GM19468 (cell line): Measurements from ENCODE around the gene ACAT2.
"Not testable (repeated sequence)": the region's sequence is repeated elsewhere in the genome, so short reads cannot be mapped to it uniquely, and the experiment has no call there.

ENCODE experiments used
- ATAC-seq: cut with Tn5 transposase; IDR thresholded peaks from one replicate; pipeline ENCODE4 v1.9.1; 2021; ENCODE audit warnings: mild to moderate bottlenecking, moderate library complexity, moderate number of reproducible peaks; ENCODE audit not compliant: unreplicated experiment; ENCODE audit errors: extremely low read depth

ACAT2 gene

DNA sequence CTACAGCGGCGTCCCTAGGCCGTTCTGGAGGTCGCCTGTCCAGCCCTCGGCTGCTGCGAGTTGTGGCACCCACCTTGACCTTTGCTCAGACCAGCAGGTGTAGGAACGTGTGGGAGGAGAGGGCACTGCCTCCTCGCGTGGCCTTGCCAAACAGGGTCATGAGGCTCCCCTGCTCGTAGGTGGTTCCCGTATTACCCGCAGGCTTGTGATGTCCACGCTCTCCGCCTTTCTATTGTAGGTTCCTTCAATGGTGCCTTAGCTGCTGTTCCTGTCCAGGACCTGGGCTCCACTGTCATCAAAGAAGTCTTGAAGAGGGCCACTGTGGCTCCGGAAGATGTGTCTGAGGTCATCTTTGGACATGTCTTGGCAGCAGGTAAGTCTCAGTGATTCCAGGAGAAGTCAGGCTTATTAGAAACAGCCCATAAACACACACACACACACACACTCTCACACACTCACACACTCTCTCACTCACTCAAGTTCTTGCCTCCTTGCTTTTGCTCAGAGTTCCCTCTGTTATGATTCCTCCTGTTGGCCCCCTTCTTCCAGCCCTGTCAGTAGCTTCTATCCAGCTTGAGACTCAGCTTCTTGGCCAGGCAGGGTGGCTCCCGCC, 942 bp downstream of the ACAT2 start:
- no peak for ATAC-seq

DNA sequence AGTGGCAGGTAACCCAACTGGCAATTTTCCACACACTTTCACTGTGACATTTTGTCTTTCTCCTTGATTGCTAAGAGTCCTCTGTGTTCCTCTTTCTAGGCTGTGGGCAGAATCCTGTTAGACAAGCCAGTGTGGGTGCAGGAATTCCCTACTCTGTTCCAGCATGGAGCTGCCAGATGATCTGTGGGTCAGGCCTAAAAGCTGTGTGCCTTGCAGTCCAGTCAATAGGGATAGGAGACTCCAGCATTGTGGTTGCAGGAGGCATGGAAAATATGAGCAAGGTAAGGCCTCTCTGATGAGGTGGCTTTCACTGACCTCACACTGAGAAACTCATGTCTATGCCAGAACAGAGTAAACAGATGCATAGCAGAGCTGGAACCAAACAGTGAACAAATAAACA, 5.1 kb downstream of the ACAT2 start:
- ATAC-seq = no peak

DNA sequence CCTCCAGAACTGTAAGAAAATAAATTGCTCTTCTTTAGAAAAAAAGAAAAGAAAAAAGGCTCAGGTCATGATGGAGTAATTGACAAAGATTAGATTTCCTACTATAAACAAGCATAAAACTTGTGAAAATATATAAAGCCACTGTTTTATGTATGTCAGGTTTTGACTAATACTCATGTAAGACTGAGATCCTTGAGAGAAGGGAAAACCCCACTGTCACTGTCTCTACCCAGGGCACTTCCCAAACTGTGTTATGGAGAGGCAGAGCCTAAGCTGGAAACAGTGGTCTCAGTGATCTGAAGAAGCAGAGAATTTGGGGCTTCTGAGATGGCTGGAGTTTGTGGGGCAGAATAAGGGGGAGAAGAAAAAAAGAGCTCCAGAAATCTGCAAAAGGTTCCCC, 7.6 kb downstream of the ACAT2 start:
- no peak for ATAC-seq

DNA sequence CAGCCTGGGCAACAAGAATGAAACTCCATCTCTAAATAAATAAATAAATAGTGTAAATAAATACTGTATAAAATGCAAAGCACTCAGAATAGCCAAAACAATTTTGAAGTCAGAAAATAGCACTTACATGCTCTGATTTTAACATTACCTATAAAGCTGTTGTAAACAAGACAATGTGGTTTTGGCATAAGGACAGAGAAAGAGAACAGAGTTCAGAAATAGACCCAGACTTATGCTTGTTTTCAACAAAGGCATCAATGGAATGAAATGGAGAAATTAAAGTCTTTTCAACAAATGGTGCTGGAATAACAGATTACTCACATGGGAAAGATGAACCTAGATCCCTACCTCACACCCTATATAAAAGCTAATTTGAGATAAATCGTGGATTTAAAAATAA, 10.4 kb downstream of the ACAT2 start:
- no peak for ATAC-seq

DNA sequence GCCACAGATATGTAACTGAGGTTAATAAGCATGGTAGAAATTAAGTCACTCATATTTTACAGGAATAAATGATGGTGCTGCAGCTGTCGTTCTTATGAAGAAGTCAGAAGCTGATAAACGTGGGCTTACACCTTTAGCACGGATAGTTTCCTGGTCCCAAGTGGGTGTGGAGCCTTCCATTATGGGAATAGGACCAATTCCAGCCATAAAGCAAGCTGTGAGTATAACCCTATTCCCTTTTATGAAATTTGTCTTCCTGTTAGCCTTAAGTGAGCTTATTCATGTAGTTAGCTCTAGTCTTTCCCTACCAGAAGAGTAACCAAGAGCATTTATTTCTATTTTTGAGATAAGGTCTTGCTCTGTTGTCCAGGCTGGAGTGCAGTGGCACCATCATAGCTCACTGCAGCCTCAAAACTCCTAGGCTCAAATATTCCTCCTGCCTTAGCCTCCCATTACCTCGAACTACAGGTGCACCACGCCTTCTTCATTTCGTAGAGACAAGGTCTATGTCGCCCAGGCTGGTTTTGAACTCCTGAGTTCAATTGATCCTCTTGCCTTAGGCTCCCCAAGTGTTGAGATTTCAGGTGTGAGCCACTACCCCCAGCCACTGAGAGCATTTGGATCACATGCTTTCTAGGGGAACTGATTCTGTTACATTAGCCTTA, 15.5 kb downstream of the ACAT2 start:
- no peak for ATAC-seq

DNA sequence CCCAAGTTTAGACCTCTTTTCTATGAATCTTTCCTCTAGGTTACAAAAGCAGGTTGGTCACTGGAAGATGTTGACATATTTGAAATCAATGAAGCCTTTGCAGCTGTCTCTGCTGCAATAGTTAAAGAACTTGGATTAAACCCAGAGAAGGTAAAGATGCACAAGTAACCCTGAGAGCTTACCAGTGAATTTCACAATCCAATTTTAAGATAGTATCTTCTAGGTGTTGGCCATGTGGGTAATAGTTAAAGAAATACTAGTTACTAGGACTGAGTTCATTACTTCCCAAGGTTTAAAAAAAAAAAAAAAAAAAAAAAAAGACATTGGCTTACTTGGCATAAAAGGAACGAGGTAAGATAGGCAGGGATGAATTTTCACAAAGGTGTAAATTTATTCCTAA, 16.3 kb downstream of the ACAT2 start:
- ATAC-seq = no peak

DNA sequence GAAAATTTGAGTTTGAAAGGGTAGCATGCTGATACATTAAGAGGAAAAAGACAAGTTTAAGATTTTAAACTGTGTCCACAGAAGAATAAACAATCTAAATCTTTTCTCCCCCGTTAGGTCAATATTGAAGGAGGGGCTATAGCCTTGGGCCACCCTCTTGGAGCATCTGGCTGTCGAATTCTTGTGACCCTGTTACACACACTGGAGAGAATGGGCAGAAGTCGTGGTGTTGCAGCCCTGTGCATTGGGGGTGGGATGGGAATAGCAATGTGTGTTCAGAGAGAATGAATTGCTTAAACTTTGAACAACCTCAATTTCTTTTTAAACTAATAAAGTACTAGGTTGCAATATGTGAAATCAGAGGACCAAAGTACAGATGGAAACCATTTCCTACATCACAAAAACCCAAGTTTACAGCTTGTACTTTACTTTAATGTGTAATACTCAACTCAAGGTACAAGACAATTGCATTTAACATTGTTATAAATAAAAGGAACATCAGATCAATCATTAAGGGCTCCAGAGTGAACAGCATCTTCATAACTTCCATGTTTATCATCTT, 16.8 kb downstream of the ACAT2 start:
- no peak for ATAC-seq

DNA sequence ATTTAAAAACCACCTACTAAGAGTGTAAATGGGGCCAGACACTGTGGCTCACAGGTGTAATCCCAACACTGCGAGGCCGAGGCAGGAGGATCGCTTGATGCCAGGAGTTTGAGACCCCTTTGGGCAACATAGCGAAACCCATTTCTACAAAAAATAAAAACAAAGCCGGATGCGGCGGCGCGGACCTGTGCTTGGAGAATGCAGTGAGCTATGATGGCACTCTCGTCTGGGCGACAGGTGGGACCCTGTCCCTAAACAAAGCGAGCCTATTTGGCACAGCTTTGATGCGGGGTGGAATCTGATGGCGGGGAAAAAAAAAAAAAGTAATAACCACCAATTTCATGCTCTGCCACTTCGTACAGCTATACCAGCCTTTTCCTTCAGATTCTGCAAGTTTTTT, 26.4 kb downstream of the ACAT2 start:
- no peak for ATAC-seq

DNA sequence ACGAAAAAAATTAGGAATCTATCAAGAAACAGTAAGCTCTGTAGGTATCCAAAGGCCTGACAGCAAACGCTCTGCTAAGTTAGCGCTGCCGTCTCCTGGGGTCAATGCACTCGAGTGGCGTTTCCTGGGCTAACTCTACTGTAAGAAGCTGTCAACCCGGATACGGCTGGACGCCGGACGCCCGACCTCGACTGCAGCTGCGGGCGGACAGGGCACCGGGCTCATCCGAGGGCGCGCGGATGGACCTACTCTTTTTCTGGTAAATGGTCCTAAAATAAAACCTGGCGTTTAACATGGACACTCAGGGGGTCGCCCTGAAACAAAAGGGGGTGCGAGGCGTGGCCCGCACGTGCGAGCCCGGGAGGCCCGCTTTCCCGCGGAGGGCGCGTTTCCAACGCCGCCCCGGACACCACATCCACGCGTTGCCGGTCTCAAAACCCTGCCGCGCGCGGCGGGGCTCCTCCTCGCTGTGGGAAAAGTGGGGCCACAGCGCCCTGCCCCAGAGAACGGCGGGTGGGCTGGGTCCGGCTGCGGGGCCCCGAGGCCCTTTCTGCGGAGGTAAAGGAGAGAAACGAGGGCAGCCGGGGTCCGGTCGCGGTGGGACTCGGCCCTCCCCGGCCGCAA, 27.0 kb downstream of the ACAT2 start:
- ATAC-seq = no peak

DNA sequence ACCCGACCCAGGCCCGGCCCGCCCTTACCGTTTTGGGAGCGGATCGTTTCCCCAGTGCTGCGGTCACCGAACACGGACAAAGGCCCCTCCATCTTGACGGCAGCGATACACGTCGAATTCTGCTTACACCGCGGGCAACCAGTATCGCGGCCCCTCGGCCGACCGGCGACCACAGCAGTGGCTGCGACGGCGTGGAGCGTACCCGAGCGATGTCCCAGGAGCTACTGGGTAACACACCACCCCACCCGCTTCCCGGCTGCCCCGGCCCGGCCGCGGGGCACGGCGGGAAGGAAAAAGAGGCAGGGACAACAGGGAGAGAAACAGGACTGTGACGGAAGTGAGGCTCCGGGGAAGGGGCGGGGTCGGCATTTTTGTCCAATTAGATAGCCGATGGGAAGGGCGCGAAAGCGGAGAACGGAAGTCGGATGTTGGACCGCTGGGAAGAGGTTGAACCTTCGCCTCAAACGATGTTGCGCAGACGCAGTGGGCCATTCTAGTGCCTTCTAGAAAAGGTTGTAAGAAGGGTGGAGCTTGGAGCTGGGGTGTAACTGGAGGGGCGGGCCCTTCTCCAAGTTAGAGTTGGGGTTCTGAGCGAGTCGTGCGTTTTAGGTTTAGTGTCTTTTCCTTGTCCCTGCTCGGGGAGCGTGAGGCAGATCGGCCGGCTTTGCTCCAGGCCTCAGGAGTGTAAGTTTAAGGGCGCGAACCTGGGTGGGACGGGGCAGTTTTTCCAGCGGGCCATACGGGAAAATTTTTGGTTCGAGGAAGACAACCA, 27.7 kb downstream of the ACAT2 start, which contains the start of gene TCP1:
Gene TCP1 (minus strand): TSS at position 226 of the 772 bp plus-strand sequence. CDS start 134 bp downstream, at position 92.
- peak; percentile 51 for ATAC-seq

DNA sequence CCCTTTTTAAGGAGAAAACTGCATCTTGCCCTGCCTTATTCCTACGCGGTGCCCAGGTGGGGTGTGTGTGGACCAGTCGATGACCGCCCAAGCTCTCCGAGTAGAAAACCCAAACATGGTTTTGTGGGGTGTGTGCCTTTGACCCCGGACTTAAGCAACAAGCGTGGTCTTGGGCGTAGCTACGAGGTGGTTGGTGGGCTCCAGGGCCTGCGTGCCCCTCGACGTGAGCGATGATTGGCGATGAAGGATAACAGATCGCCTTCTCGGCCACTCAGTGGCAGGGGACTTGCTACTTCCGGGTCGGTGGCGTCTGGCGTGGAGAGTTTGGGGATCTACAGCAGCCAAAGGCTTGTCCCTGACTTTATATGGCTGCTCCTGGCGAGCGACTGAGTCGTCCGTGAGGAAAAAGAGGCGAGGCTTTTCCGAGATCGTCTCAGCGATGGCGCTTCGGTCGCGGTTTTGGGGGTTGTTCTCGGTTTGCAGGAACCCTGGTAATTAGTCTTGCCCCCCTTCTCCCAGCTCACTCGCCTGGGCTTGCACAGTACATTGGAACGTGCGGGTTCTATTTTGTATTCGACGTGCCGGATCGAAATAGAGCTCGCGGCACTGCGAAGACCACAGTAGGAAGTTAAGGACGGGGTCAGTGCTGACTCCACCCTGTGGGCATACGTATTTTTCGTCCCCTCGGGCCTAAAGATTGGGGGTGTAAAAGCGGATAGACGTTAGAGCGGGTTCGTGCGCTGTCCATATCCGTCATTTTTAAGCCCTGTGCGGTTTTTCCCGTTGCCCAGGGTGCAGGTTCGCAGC, 28.5 kb downstream of the ACAT2 start, which contains the start of gene MRPL18:
Gene MRPL18 (plus strand): TSS at position 319 of the 807 bp plus-strand sequence. CDS start 121 bp downstream, at position 440.
- peak; percentile 91 for ATAC-seq

DNA sequence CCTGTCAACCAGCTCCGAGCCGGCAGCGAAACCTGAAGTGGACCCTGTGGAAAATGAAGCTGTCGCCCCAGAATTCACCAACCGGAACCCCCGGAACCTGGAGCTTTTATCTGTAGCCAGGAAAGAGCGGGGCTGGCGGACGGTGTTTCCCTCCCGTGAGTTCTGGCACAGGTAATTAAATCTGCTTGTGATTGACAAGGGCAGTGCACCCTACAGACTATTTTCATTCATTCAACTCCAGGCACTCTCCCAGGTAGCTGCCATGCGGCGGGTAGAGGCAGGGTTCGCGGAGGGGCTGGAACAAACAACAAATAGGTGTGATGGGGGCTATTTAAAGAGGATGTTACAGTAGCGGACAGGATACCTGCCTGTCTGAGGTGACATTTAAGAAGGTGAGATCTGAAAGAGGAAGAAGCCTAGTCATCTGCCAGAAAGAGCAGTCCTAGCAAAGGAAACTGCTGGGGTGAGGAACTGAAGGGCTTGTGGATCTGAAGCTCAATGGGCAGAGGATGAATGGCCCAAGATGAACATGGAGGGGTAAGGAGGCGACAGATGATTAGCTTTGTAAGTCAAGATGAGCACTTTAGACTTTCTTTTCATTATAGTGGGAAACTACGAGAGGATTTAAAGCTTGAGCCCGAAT, 29.2 kb downstream of the ACAT2 start:
- no peak for ATAC-seq

DNA sequence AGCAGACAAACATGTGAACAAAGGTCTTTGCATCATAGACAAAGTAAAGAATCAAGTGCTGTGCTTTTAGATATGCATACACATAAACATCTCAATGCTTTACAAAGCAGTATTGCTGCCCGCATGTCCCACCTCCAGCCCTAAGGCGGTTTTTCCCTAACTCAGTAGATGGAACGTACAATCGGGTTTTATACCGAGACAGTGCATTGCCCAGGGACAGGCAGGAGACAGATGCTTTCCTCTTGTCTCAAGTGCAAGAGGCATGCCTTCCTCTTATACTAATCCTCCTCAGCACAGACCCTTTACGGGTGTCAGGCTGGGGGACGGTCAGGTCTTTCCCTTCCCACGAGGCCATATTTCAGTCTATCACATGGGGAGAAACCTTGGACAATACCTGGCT, 33.1 kb downstream of the ACAT2 start:
- not testable (repeated sequence) for ATAC-seq

DNA sequence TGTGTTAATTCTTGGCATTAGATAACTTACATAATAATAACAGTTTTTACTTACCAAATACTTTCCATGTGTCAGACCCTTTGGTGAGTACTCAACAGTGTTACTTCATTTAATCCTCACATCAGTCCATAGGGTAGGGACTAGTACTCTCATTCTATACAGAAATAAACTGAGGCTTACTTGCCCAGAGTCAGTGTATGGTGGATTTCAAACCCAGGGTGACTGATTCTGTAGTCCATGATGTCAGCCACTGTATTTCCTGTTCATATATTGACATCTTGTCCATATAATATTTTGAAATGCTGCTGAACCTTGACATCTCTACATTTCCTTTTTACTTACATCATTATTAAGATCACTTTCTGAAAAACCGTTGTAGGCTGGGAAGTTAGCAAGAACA, 35.7 kb downstream of the ACAT2 start:
- ATAC-seq = no peak

DNA sequence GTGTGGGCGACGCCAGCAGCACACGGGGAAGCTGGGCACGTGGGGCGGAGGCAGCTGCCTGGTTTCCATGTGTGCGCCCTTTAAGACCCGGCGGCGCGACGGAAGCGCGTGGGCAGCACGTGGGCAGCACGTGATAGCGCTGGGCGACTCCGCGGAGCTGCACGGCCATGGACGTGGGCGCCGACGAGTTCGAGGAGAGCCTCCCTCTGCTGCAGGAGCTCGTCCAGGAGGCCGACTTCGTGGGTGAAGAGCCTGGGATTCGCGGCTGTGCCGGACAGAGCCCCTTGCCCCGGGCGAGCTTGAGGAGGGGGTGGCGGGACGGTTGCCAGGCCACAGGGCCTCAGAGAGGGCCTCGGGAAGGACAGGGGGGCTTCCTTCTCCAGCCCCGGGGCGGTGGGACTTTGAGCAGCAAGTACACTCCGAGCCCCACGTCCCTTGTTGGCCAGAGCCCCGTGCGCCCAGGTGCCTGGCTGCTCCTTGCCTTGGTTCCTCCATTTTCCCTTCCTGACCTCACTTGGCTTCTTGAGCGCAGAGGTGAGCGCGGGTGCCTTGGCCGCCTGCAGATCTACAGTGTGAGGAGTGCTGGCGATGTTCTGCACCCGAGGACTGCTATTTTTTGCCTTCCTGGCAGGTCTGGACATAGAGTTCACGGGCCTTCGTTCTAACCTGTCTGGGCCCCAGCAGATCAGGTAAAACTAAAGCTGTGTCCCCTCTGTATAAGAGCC, 38.5 kb downstream of the ACAT2 start, which contains the start of gene PNLDC1:
Gene PNLDC1 (plus strand): TSS at position 136 of the 725 bp plus-strand sequence. CDS start 32 bp downstream, at position 168.
- ATAC-seq = no peak

DNA sequence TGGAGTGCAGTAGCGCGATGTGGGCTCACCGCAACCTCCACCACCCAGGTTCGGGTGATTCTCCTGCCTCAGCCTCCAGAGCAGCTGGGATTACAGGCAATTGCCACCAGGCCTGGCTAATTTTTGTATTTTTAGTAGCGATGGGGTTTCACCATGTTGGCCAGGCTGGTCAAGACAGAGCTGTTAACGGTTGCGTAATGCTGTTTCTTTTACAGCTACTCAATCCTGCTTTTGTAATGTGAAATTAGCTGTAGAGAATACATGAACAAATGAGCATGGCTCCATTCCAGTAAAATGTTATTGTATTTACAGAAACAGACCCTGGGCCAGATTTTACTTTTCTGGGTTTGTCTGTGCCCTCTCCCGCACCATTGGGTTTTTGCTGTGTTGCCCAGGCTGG, 40.1 kb downstream of the ACAT2 start:
- no peak for ATAC-seq

DNA sequence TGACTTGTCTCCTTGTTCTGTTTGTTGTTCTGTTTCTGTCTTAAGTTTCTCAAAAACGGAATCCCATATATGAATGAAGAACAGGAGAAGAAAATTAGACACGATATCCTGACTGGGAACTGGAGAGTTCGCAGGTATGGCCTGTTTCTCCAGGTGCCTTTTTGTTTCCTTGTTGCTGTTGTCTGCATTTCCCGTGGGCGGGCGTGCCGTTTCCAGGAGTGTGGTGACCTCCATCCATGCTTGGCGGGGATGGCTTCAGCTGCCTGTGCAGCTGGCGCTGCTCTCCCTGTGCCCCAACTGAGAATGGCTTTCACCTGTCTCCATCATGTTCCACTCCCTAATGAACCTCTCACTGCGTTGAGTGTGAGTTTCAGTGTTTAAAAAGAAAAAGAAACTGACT, 42.7 kb downstream of the ACAT2 start:
- ATAC-seq = no peak

DNA sequence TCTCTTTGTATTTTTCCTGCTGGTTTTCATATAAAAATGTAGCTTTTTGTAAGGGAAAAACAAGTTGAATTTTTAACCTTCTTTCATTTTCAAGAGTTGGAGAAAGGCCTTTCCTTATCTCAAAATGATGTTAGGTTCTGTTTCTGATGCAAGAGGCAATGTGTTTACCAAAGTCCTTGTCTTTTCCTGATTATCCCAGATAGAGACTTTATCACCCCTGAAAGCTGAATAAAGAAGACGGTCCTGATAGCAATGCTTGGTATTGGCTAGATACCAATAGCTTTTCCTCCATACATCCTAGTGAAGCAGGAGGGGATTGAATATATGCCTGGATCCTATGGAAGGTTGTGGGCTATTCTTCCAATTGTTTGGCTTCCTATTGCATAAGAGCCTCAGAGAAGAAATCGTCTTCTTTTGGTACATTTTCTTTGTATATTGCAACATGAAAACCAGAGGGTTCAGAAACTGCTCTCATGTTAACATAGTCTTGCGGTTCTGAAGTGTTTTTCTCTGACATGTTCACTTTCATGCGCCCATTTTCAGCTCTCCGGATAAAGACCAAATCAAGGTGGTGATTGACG, 43.7 kb downstream of the ACAT2 start:
- no peak for ATAC-seq
